ENCODE measurements around the gene ADCY2. TPM values are rescaled to one million over a fixed set of nuclear protein-coding genes. Genes with fewer than 3 reads are reported as not detected.

The ADCY2 gene
- total RNA-seq, 1 experiment from 2014 or later: 0.21 TPM

GRCh38 chr5:7753181-7753580 is 357.2 kb downstream of the ADCY2 start:
- Histone ChIP-seq H3K9me3 (replicated peaks) (no peaks in the 10 kb centered on the region), H3K4me1 (replicated peaks) (no peaks in the 10 kb centered on the region), H3K27ac (no peak overlapping the region), H3K36me3 (no peaks in the 10 kb centered on the region), H3K4me3 (no peak overlapping the region), H3K27me3 (replicated peaks) (no peaks in the 10 kb centered on the region)
- no peak for DNase-seq (ENCODE audit: low read depth in 1 of 2, low spot score in 2 of 2)

GRCh38 chr5:7753596-7753995 is 357.7 kb downstream of the ADCY2 start:
- Histone ChIP-seq H3K27me3 (replicated peaks) (no peaks in the 10 kb centered on the region), H3K4me3 (no peak overlapping the region), H3K4me1 (replicated peaks) (no peaks in the 10 kb centered on the region), H3K9me3 (replicated peaks) (no peaks in the 10 kb centered on the region), H3K36me3 (no peaks in the 10 kb centered on the region), H3K27ac (no peak overlapping the region)
- DNase-seq (ENCODE audit: low read depth in 1 of 2, low spot score in 2 of 2): no peak

- no peak overlapping the region for H3K27ac ChIP-seq
- H3K9me3 ChIP-seq (replicated peaks): no peaks in the 10 kb centered on the region
- no peaks in the 10 kb centered on the region for H3K4me1 ChIP-seq (replicated peaks)
- H3K36me3 ChIP-seq: no peaks in the 10 kb centered on the region
- no peak overlapping the region for H3K4me3 ChIP-seq
- H3K27me3 ChIP-seq (replicated peaks): no peaks in the 10 kb centered on the region
- DNase-seq (ENCODE audit: low read depth in 1 of 2, low spot score in 2 of 2): no peak
Observed at GRCh38 chr5:7754490-7754889, 358.6 kb downstream of the ADCY2 start.

GRCh38 chr5:7754997-7755596 is 359.2 kb downstream of the ADCY2 start:
- Histone ChIP-seq H3K27ac (no peak overlapping the region), H3K4me1 (replicated peaks) (no peaks in the 10 kb centered on the region), H3K9me3 (replicated peaks) (no peaks in the 10 kb centered on the region), H3K27me3 (replicated peaks) (no peaks in the 10 kb centered on the region), H3K36me3 (no peaks in the 10 kb centered on the region), H3K4me3 (no peak overlapping the region)
- DNase-seq (ENCODE audit: low read depth in 1 of 2, low spot score in 2 of 2): peak; percentile 37 to 59

GRCh38 chr5:7755958-7756357 is 360.0 kb downstream of the ADCY2 start:
- Histone ChIP-seq H3K27ac (no peak overlapping the region), H3K36me3 (no peaks in the 10 kb centered on the region), H3K9me3 (replicated peaks) (no peaks in the 10 kb centered on the region), H3K27me3 (replicated peaks) (no peaks in the 10 kb centered on the region), H3K4me3 (no peak overlapping the region), H3K4me1 (replicated peaks) (no peaks in the 10 kb centered on the region)
- DNase-seq (ENCODE audit: low read depth in 1 of 2, low spot score in 2 of 2): no peak

GRCh38 chr5:7756453-7756852 is 360.5 kb downstream of the ADCY2 start:
- Histone ChIP-seq H3K9me3 (replicated peaks) (no peaks in the 10 kb centered on the region), H3K4me3 (no peak overlapping the region), H3K4me1 (replicated peaks) (no peaks in the 10 kb centered on the region), H3K27ac (no peak overlapping the region), H3K36me3 (no peaks in the 10 kb centered on the region), H3K27me3 (replicated peaks) (no peaks in the 10 kb centered on the region)
- DNase-seq (ENCODE audit: low read depth in 1 of 2, low spot score in 2 of 2): no peak

- Histone ChIP-seq H3K27me3 (replicated peaks) (no peaks in the 10 kb centered on the region), H3K4me3 (no peak overlapping the region), H3K27ac (no peak overlapping the region), H3K9me3 (replicated peaks) (no peaks in the 10 kb centered on the region), H3K36me3 (no peaks in the 10 kb centered on the region), H3K4me1 (replicated peaks) (no peaks in the 10 kb centered on the region)
- no peak for DNase-seq (ENCODE audit: low read depth in 1 of 2, low spot score in 2 of 2)
Observed at GRCh38 chr5:7759257-7759871, 363.4 kb downstream of the ADCY2 start.

- Histone ChIP-seq H3K4me1 (replicated peaks) (no peaks in the 10 kb centered on the region), H3K27ac (no peak overlapping the region), H3K36me3 (no peaks in the 10 kb centered on the region), H3K27me3 (replicated peaks) (no peaks in the 10 kb centered on the region), H3K9me3 (replicated peaks) (no peaks in the 10 kb centered on the region), H3K4me3 (no peak overlapping the region)
- DNase-seq (ENCODE audit: low read depth in 1 of 2, low spot score in 2 of 2): no peak
Observed at GRCh38 chr5:7759951-7760580, 364.1 kb downstream of the ADCY2 start.

- Histone ChIP-seq H3K4me3 (no peak overlapping the region), H3K27me3 (replicated peaks) (no peaks in the 10 kb centered on the region; the same call in 1 of the 2 replicates), H3K9me3 (replicated peaks) (no peaks in the 10 kb centered on the region), H3K36me3 (no peaks in the 10 kb centered on the region), H3K27ac (no peak overlapping the region), H3K4me1 (replicated peaks) (no peaks in the 10 kb centered on the region)
- no peak for DNase-seq (ENCODE audit: low read depth in 1 of 2, low spot score in 2 of 2)
Observed at GRCh38 chr5:7762267-7762666, 366.3 kb downstream of the ADCY2 start.

- H3K36me3 ChIP-seq: no peaks in the 10 kb centered on the region
- no peak overlapping the region for H3K27ac ChIP-seq
- DNase-seq (ENCODE audit: low read depth in 1 of 2, low spot score in 2 of 2): no peak
- H3K27me3 ChIP-seq (replicated peaks): no peaks in the 10 kb centered on the region; the same call in 1 of the 2 replicates
- H3K9me3 ChIP-seq (replicated peaks): no peaks in the 10 kb centered on the region
- H3K4me1 ChIP-seq (replicated peaks): no peaks in the 10 kb centered on the region
- no peak overlapping the region for H3K4me3 ChIP-seq
Observed at GRCh38 chr5:7763621-7764072, 367.7 kb downstream of the ADCY2 start.

GRCh38 chr5:7764452-7764851 is 368.5 kb downstream of the ADCY2 start:
- no peaks in the 10 kb centered on the region for H3K9me3 ChIP-seq (replicated peaks)
- DNase-seq (ENCODE audit: low read depth in 1 of 2, low spot score in 2 of 2): no peak
- no peak overlapping the region for H3K27ac ChIP-seq
- no peaks in the 10 kb centered on the region; the same call in 1 of the 2 replicates for H3K27me3 ChIP-seq (replicated peaks)
- H3K4me1 ChIP-seq (replicated peaks): no peaks in the 10 kb centered on the region
- no peak overlapping the region for H3K4me3 ChIP-seq
- no peaks in the 10 kb centered on the region for H3K36me3 ChIP-seq

- H3K27ac ChIP-seq: no peak overlapping the region
- no peaks in the 10 kb centered on the region; the same call in 1 of the 2 replicates for H3K27me3 ChIP-seq (replicated peaks)
- no peak for DNase-seq (ENCODE audit: low read depth in 1 of 2, low spot score in 2 of 2)
- no peaks in the 10 kb centered on the region for H3K4me1 ChIP-seq (replicated peaks)
- H3K9me3 ChIP-seq (replicated peaks): no peaks in the 10 kb centered on the region
- no peak overlapping the region for H3K4me3 ChIP-seq
- no peaks in the 10 kb centered on the region for H3K36me3 ChIP-seq
Observed at GRCh38 chr5:7770436-7770835, 374.5 kb downstream of the ADCY2 start.

GRCh38 chr5:7772141-7772540 is 376.2 kb downstream of the ADCY2 start:
- Histone ChIP-seq H3K27ac (no peak overlapping the region), H3K27me3 (replicated peaks) (no peaks in the 10 kb centered on the region), H3K36me3 (no peaks in the 10 kb centered on the region), H3K4me3 (no peak overlapping the region), H3K4me1 (replicated peaks) (no peaks in the 10 kb centered on the region), H3K9me3 (replicated peaks) (no peaks in the 10 kb centered on the region)
- no peak for DNase-seq (ENCODE audit: low read depth in 1 of 2, low spot score in 2 of 2)

- H3K27me3 ChIP-seq (replicated peaks): no peaks in the 10 kb centered on the region
- no peak for DNase-seq (ENCODE audit: low read depth in 1 of 2, low spot score in 2 of 2)
- H3K36me3 ChIP-seq: no peaks in the 10 kb centered on the region
- H3K27ac ChIP-seq: no peak overlapping the region
- no peaks in the 10 kb centered on the region for H3K4me1 ChIP-seq (replicated peaks)
- no peak overlapping the region for H3K4me3 ChIP-seq
- H3K9me3 ChIP-seq (replicated peaks): no peaks in the 10 kb centered on the region
Observed at GRCh38 chr5:7773178-7773577, 377.2 kb downstream of the ADCY2 start.

All from SJSA1 (cell line).